ENCODE results near the gene ACSF3. TPM values are rescaled to one million over a fixed set of nuclear protein-coding genes. Genes with fewer than 3 reads are reported as not detected.

Gene ACSF3
- total RNA-seq, 1 experiment from 2014 or later = 74.5 TPM

- BruUV-seq (replicated peaks) = no TSS peak
- ChIA-PET RAD21 (ENCODE audit: low non-redundant PET in 1 of 2, low total read pairs in 2 of 2, uncharacterized antibody in 2 of 2, unreplicated experiment in 2 of 2) (no interaction called here), POLR2A (no interaction called here), CTCF (no interaction called here)
- intact Hi-C loops (cut with micrococcal nuclease) = no loop called here
- H3K4me1 ChIP-seq (ENCODE audit: control insufficient read depth in 1 of 2, insufficient read depth in 2 of 2, low read length in 2 of 2) = no peaks in the 10 kb centered on the region
- H3K27ac ChIP-seq (ENCODE audit: low read depth, low read length) = no peak overlapping the region
- no peaks in the 10 kb centered on the region for H3K9me3 ChIP-seq (ENCODE audit: control insufficient read depth in 1 of 2, insufficient read depth in 1 of 2, low read depth in 1 of 2, low read length in 2 of 2)
- H3K36me3 ChIP-seq (ENCODE audit: control insufficient read depth in 1 of 2, insufficient read depth in 2 of 2, low read length in 2 of 2) = peaks cover 29 to 31% of the 10 kb centered on the region in 2 experiments; a peak in 3 of 4 replicates
- no peak overlapping the region for H3K4me2 ChIP-seq (ENCODE audit: low read length)
- H3K4me3 ChIP-seq (replicated peaks in 1 of 2; ENCODE audit: low read depth in 1 of 2, low read length in 2 of 2) = no peak overlapping the region
- H4K20me1 ChIP-seq (ENCODE audit: insufficient read depth) = no peaks in the 10 kb centered on the region
- no peaks in the 10 kb centered on the region for H3K27me3 ChIP-seq (ENCODE audit: insufficient read depth, low read length)
- H3K9me2 ChIP-seq (ENCODE audit: insufficient read depth) = no peaks in the 10 kb centered on the region
- ATAC-seq (no peak), DNase-seq (ENCODE audit: low read depth, low spot score) (no peak)
- no peak overlapping the region for H3K9ac ChIP-seq (ENCODE audit: low read length)
- TF ChIP-seq ZFX (IDR thresholded peaks at IDR 0.05) (no peak), CEBPB (IDR thresholded peaks at IDR 0.05; ENCODE audit: low read depth) (no peak), YY1 (IDR thresholded peaks at IDR 0.05; ENCODE audit: extremely low read depth, insufficient replicate concordance, low read depth, low read length) (no peak), SIN3A (IDR thresholded peaks at IDR 0.05; ENCODE audit: low read depth) (no peak), EZH2phosphoT487 (IDR thresholded peaks at IDR 0.05; ENCODE audit: borderline replicate concordance) (no peak), JUND (IDR thresholded peaks at IDR 0.05) (no peak), CBX3 (IDR thresholded peaks at IDR 0.05; ENCODE audit: low read depth) (no peak), ZNF274 (IDR thresholded peaks at IDR 0.05; ENCODE audit: low read depth, low read length) (no peak), SRF (IDR thresholded peaks at IDR 0.05; ENCODE audit: low read depth) (no peak), POLR2A (IDR thresholded peaks at IDR 0.05; ENCODE audit: borderline replicate concordance, extremely low read depth, insufficient read depth, insufficient read length) (no peak), TCF7L2 (IDR thresholded peaks at IDR 0.05; ENCODE audit: borderline replicate concordance, extremely low read depth, insufficient read depth, insufficient read length) (no peak), ELF1 (IDR thresholded peaks at IDR 0.05; ENCODE audit: borderline replicate concordance, low read depth) (no peak), EGR1 (IDR thresholded peaks at IDR 0.05; ENCODE audit: low read depth) (no peak), FOSL1 (IDR thresholded peaks at IDR 0.05; ENCODE audit: low read depth) (no peak)
- TF ChIP-seq, protein P1, sequence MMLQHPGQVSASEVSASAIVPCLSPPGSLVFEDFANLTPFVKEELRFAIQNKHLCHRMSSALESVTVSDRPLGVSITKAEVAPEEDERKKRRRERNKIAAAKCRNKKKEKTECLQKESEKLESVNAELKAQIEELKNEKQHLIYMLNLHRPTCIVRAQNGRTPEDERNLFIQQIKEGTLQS (IDR thresholded peaks at IDR 0.05) = no peak
- TF ChIP-seq, protein P2, sequence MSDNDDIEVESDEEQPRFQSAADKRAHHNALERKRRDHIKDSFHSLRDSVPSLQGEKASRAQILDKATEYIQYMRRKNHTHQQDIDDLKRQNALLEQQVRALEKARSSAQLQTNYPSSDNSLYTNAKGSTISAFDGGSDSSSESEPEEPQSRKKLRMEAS (IDR thresholded peaks at IDR 0.05) = no peak
- TF ChIP-seq, protein P3, sequence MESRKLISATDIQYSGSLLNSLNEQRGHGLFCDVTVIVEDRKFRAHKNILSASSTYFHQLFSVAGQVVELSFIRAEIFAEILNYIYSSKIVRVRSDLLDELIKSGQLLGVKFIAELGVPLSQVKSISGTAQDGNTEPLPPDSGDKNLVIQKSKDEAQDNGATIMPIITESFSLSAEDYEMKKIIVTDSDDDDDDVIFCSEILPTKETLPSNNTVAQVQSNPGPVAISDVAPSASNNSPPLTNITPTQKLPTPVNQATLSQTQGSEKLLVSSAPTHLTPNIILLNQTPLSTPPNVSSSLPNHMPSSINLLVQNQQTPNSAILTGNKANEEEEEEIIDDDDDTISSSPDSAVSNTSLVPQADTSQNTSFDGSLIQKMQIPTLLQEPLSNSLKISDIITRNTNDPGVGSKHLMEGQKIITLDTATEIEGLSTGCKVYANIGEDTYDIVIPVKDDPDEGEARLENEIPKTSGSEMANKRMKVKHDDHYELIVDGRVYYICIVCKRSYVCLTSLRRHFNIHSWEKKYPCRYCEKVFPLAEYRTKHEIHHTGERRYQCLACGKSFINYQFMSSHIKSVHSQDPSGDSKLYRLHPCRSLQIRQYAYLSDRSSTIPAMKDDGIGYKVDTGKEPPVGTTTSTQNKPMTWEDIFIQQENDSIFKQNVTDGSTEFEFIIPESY (IDR thresholded peaks at IDR 0.05; ENCODE audit: extremely low read depth, insufficient replicate concordance, low read length) = no peak
- TF ChIP-seq, protein P4, sequence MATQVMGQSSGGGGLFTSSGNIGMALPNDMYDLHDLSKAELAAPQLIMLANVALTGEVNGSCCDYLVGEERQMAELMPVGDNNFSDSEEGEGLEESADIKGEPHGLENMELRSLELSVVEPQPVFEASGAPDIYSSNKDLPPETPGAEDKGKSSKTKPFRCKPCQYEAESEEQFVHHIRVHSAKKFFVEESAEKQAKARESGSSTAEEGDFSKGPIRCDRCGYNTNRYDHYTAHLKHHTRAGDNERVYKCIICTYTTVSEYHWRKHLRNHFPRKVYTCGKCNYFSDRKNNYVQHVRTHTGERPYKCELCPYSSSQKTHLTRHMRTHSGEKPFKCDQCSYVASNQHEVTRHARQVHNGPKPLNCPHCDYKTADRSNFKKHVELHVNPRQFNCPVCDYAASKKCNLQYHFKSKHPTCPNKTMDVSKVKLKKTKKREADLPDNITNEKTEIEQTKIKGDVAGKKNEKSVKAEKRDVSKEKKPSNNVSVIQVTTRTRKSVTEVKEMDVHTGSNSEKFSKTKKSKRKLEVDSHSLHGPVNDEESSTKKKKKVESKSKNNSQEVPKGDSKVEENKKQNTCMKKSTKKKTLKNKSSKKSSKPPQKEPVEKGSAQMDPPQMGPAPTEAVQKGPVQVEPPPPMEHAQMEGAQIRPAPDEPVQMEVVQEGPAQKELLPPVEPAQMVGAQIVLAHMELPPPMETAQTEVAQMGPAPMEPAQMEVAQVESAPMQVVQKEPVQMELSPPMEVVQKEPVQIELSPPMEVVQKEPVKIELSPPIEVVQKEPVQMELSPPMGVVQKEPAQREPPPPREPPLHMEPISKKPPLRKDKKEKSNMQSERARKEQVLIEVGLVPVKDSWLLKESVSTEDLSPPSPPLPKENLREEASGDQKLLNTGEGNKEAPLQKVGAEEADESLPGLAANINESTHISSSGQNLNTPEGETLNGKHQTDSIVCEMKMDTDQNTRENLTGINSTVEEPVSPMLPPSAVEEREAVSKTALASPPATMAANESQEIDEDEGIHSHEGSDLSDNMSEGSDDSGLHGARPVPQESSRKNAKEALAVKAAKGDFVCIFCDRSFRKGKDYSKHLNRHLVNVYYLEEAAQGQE (IDR thresholded peaks at IDR 0.05; ENCODE audit: low read depth) = no peak
- no peak overlapping the region for H2AFZ ChIP-seq (ENCODE audit: low read depth, low read length, poor library complexity, severe bottlenecking)
- H3K79me2 ChIP-seq (ENCODE audit: insufficient read depth, low read length) = no peaks in the 10 kb centered on the region; the same call in none of the 2 replicates
These were observed 17.6 kb downstream of the ACSF3 start for GRCh38 chr16:89111263-89111662.
